GM23338 (cell line): Measurements from ENCODE around the gene LSM3. TPM values are rescaled to one million over a fixed set of nuclear protein-coding genes. Genes with fewer than 3 reads are reported as not detected.

ENCODE experiments used
- ATAC-seq: fragments of 200-7000 bp; cut with Tn5 transposase; 3 replicates; pipeline ENCODE4 v1.9.1; 2020
- DNase-seq: peaks from one replicate; pipeline ENCODE4 v3.0.0-alpha.2; 2015; ENCODE audit warnings: low spot score
- H2AFZ ChIP-seq: fragments of 200-600 bp; sonication (generic); 2 replicates; pipeline ENCODE4 v1.8.0; 2016; ENCODE audit warnings: antibody characterized with exemption, mild to moderate bottlenecking, moderate library complexity
- H3F3A ChIP-seq: fragments of 200-600 bp; sonication (generic); replicated peaks from 2 replicates; pipeline ENCODE4 v1.8.0; 2017; ENCODE audit warnings: antibody characterized with exemption, mixed run types, low read depth
- H3K27ac ChIP-seq: fragments of 200-600 bp; sonication (generic); 2 replicates; pipeline ENCODE4 v1.6.1; 2016; ENCODE audit warnings: low read depth
- H3K27me3 ChIP-seq: fragments of 200-600 bp; sonication (generic); 2 replicates; pipeline ENCODE4 v1.8.0; 2016; ENCODE audit warnings: mild to moderate bottlenecking, mixed run types, moderate library complexity; ENCODE audit not compliant: insufficient read depth
- H3K36me3 ChIP-seq: fragments of 200-600 bp; sonication (generic); 2 replicates; pipeline ENCODE4 v1.8.0; 2016; ENCODE audit warnings: mild to moderate bottlenecking; ENCODE audit not compliant: insufficient read depth
- H3K4me1 ChIP-seq: fragments of 200-600 bp; sonication (generic); 2 replicates; pipeline ENCODE4 v1.8.0; 2016; ENCODE audit warnings: mild to moderate bottlenecking, moderate library complexity; ENCODE audit not compliant: insufficient read depth
- H3K4me2 ChIP-seq: fragments of 200-600 bp; sonication (generic); 2 replicates; pipeline ENCODE4 v1.7.1; 2017; ENCODE audit warnings: mixed run types
- H3K4me3 ChIP-seq: fragments of 200-600 bp; sonication (generic); 2 replicates; pipeline ENCODE4 v1.6.1; 2016; ENCODE audit warnings: mixed run types
- H3K79me2 ChIP-seq: fragments of 200-600 bp; sonication (generic); replicated peaks from 2 replicates; pipeline ENCODE4 v1.8.0; 2017; ENCODE audit warnings: mild to moderate bottlenecking; ENCODE audit not compliant: insufficient read depth
- H3K9me2 ChIP-seq: fragments of 200-600 bp; sonication (generic); 2 replicates; pipeline ENCODE4 v1.8.0; 2017; ENCODE audit not compliant: insufficient read depth
- H4K20me1 ChIP-seq: fragments of 200-600 bp; sonication (generic); replicated peaks from 2 replicates; pipeline ENCODE4 v1.8.0; 2017; ENCODE audit warnings: mild to moderate bottlenecking; ENCODE audit not compliant: insufficient read depth
- H3K27ac Mint-ChIP-seq: 2 replicates; pipeline ENCODE4 v1.8.0; 2020; ENCODE audit warnings: inconsistent platforms, mild to moderate bottlenecking, moderate library complexity, mixed read lengths
- H3K27me3 Mint-ChIP-seq: 3 replicates; pipeline ENCODE4 v1.8.0; 2022; ENCODE audit warnings: low read depth, mild to moderate bottlenecking, moderate library complexity, mixed read lengths, inconsistent platforms; ENCODE audit not compliant: insufficient read depth, poor library complexity
- H3K36me3 Mint-ChIP-seq: 3 replicates; pipeline ENCODE4 v1.8.0; 2021; ENCODE audit warnings: low read depth, mild to moderate bottlenecking, inconsistent platforms, moderate library complexity, mixed read lengths
- H3K4me1 Mint-ChIP-seq: 3 replicates; pipeline ENCODE4 v1.8.0; 2020; ENCODE audit warnings: mild to moderate bottlenecking, inconsistent platforms, mixed read lengths
- H3K4me3 Mint-ChIP-seq: 3 replicates; pipeline ENCODE4 v1.8.0; 2021; ENCODE audit warnings: moderate library complexity, mild to moderate bottlenecking, inconsistent platforms, mixed read lengths
- H3K9me3 Mint-ChIP-seq: 3 replicates; pipeline ENCODE4 v1.8.0; 2020; ENCODE audit warnings: moderate library complexity, mild to moderate bottlenecking, inconsistent platforms, mixed read lengths
- CREB1 ChIP-seq: fragments of 250-450 bp; sonication (Bioruptor Pico); IDR thresholded peaks from 2 replicates; pipeline ENCODE4 v1.5.0; 2020; ENCODE audit warnings: low read depth, mild to moderate bottlenecking, moderate library complexity
- ETS1 ChIP-seq: IDR thresholded peaks from 2 replicates; pipeline ENCODE4 v1.6.1; 2016; ENCODE audit warnings: antibody characterized with exemption
- EZH2 ChIP-seq: fragments of 200-600 bp; sonication (generic); IDR thresholded peaks from one replicate; pipeline ENCODE4 v1.8.0; 2017; ENCODE audit warnings: antibody characterized with exemption, mild to moderate bottlenecking, low read depth; ENCODE audit not compliant: unreplicated experiment
- EZH2phosphoT487 ChIP-seq: fragments of 200-600 bp; sonication (generic); IDR thresholded peaks from one replicate; pipeline ENCODE4 v1.8.1; 2018; ENCODE audit warnings: antibody characterized with exemption; ENCODE audit not compliant: unreplicated experiment
- JUNB ChIP-seq: IDR thresholded peaks from one replicate; pipeline ENCODE4 v1.6.1; 2016; ENCODE audit warnings: antibody characterized with exemption; ENCODE audit not compliant: unreplicated experiment
- NANOG ChIP-seq: IDR thresholded peaks from 2 replicates; pipeline ENCODE4 v1.6.1; 2016; ENCODE audit warnings: antibody characterized with exemption, borderline replicate concordance
- POLR2AphosphoS5 ChIP-seq: IDR thresholded peaks from 2 replicates; pipeline ENCODE4 v1.6.1; 2016; ENCODE audit warnings: antibody characterized with exemption, low read depth
- STAT1 ChIP-seq: IDR thresholded peaks from one replicate; pipeline ENCODE4 v1.6.1; 2016; ENCODE audit warnings: antibody characterized with exemption; ENCODE audit not compliant: unreplicated experiment
- ZNF114 ChIP-seq: fragments of 250-450 bp; sonication (Bioruptor Pico); IDR thresholded peaks from 2 replicates; pipeline ENCODE4 v1.5.0; 2020; ENCODE audit warnings: mild to moderate bottlenecking, moderate library complexity
- ZNF331 ChIP-seq: fragments of 250-450 bp; sonication (Bioruptor Pico); IDR thresholded peaks from 2 replicates; pipeline ENCODE4 v1.5.0; 2020; ENCODE audit warnings: low read depth, mild to moderate bottlenecking, moderate library complexity
- polyA plus RNA-seq: library from polyadenylated mRNA; unstranded; fragments of >200 nt; fragmentation: Nextera tagmentation; extraction: Ambion mirVana; gene quantifications from 2 replicates; pipeline ENCODE4 v1.2.1, GENCODE V29; 2016
- total RNA-seq: library from RNA; depleted of rRNA; stranded (reverse); fragments of >200 nt; shearing (Covaris generic); gene quantifications from 2 replicates; pipeline ENCODE4 v1.2.3, GENCODE V29; 2014
- TF ChIP-seq, protein P1 (sequence below), 2 experiments: fragments of 200-600 bp in 1 of 2; sonication (generic) in 1 of 2; conservative IDR thresholded peaks; 2 replicates each; pipeline versions ENCODE4 v1.5.1 to v1.6.1; 2016 to 2017; ENCODE audit warnings: antibody characterized with exemption in 2 of 2, low read depth in 2 of 2, mild to moderate bottlenecking in 2 of 2, moderate library complexity in 1 of 2
- TF ChIP-seq, protein P2 (sequence below): fragments of 250-450 bp; sonication (Bioruptor Pico); IDR thresholded peaks from 2 replicates; pipeline ENCODE4 v1.5.0; 2020; ENCODE audit warnings: mild to moderate bottlenecking, moderate library complexity
- TF ChIP-seq, protein P3 (sequence below): IDR thresholded peaks from one replicate; pipeline ENCODE4 v1.6.1; 2018; ENCODE audit warnings: antibody characterized with exemption; ENCODE audit not compliant: unreplicated experiment

LSM3 gene
- total and polyA plus RNA-seq, 2 experiments from 2014 or later, result 20.1 to 71.5 TPM

- H3K4me1 ChIP-seq, result peaks cover 14% of the 10 kb centered on the region
- ATAC-seq, result no peak
- H3K4me3 Mint-ChIP-seq, result peak overlapping the region; percentile 99
- no peak for DNase-seq
- no peaks in the 10 kb centered on the region for H3K9me2 ChIP-seq
- H3K4me1 Mint-ChIP-seq, result peaks cover 27% of the 10 kb centered on the region
- peak overlapping the region; percentile 70 for H3K27ac ChIP-seq
- TF ChIP-seq, protein P1, sequence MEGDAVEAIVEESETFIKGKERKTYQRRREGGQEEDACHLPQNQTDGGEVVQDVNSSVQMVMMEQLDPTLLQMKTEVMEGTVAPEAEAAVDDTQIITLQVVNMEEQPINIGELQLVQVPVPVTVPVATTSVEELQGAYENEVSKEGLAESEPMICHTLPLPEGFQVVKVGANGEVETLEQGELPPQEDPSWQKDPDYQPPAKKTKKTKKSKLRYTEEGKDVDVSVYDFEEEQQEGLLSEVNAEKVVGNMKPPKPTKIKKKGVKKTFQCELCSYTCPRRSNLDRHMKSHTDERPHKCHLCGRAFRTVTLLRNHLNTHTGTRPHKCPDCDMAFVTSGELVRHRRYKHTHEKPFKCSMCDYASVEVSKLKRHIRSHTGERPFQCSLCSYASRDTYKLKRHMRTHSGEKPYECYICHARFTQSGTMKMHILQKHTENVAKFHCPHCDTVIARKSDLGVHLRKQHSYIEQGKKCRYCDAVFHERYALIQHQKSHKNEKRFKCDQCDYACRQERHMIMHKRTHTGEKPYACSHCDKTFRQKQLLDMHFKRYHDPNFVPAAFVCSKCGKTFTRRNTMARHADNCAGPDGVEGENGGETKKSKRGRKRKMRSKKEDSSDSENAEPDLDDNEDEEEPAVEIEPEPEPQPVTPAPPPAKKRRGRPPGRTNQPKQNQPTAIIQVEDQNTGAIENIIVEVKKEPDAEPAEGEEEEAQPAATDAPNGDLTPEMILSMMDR (conservative IDR thresholded peaks at IDR 0.05; ENCODE audit: low read depth in 2 of 2), result no peak
- TF ChIP-seq ZNF331 (CRISPR knock-in tag) (no peak), ZNF114 (no peak), EZH2phosphoT487 (no peak), STAT1 (no peak), CREB1 (CRISPR knock-in tag) (no peak), EZH2 (no peak), JUNB (no peak), POLR2AphosphoS5 (no peak), NANOG (no peak), ETS1 (no peak)
- TF ChIP-seq, protein P2, sequence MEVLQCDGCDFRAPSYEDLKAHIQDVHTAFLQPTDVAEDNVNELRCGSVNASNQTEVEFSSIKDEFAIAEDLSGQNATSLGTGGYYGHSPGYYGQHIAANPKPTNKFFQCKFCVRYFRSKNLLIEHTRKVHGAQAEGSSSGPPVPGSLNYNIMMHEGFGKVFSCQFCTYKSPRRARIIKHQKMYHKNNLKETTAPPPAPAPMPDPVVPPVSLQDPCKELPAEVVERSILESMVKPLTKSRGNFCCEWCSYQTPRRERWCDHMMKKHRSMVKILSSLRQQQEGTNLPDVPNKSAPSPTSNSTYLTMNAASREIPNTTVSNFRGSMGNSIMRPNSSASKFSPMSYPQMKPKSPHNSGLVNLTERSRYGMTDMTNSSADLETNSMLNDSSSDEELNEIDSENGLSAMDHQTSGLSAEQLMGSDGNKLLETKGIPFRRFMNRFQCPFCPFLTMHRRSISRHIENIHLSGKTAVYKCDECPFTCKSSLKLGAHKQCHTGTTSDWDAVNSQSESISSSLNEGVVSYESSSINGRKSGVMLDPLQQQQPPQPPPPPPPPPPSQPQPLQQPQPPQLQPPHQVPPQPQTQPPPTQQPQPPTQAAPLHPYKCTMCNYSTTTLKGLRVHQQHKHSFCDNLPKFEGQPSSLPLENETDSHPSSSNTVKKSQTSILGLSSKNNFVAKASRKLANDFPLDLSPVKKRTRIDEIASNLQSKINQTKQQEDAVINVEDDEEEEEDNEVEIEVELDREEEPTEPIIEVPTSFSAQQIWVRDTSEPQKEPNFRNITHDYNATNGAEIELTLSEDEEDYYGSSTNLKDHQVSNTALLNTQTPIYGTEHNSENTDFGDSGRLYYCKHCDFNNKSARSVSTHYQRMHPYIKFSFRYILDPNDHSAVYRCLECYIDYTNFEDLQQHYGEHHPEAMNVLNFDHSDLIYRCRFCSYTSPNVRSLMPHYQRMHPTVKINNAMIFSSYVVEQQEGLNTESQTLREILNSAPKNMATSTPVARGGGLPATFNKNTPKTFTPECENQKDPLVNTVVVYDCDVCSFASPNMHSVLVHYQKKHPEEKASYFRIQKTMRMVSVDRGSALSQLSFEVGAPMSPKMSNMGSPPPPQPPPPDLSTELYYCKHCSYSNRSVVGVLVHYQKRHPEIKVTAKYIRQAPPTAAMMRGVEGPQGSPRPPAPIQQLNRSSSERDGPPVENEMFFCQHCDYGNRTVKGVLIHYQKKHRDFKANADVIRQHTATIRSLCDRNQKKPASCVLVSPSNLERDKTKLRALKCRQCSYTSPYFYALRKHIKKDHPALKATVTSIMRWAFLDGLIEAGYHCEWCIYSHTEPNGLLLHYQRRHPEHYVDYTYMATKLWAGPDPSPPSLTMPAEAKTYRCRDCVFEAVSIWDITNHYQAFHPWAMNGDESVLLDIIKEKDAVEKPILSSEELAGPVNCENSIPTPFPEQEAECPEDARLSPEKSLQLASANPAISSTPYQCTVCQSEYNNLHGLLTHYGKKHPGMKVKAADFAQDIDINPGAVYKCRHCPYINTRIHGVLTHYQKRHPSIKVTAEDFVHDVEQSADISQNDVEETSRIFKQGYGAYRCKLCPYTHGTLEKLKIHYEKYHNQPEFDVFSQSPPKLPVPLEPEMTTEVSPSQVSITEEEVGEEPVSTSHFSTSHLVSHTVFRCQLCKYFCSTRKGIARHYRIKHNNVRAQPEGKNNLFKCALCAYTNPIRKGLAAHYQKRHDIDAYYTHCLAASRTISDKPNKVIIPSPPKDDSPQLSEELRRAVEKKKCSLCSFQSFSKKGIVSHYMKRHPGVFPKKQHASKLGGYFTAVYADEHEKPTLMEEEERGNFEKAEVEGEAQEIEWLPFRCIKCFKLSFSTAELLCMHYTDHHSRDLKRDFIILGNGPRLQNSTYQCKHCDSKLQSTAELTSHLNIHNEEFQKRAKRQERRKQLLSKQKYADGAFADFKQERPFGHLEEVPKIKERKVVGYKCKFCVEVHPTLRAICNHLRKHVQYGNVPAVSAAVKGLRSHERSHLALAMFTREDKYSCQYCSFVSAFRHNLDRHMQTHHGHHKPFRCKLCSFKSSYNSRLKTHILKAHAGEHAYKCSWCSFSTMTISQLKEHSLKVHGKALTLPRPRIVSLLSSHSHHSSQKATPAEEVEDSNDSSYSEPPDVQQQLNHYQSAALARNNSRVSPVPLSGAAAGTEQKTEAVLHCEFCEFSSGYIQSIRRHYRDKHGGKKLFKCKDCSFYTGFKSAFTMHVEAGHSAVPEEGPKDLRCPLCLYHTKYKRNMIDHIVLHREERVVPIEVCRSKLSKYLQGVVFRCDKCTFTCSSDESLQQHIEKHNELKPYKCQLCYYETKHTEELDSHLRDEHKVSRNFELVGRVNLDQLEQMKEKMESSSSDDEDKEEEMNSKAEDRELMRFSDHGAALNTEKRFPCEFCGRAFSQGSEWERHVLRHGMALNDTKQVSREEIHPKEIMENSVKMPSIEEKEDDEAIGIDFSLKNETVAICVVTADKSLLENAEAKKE (CRISPR knock-in tag), result no peak
- TF ChIP-seq, protein P3, sequence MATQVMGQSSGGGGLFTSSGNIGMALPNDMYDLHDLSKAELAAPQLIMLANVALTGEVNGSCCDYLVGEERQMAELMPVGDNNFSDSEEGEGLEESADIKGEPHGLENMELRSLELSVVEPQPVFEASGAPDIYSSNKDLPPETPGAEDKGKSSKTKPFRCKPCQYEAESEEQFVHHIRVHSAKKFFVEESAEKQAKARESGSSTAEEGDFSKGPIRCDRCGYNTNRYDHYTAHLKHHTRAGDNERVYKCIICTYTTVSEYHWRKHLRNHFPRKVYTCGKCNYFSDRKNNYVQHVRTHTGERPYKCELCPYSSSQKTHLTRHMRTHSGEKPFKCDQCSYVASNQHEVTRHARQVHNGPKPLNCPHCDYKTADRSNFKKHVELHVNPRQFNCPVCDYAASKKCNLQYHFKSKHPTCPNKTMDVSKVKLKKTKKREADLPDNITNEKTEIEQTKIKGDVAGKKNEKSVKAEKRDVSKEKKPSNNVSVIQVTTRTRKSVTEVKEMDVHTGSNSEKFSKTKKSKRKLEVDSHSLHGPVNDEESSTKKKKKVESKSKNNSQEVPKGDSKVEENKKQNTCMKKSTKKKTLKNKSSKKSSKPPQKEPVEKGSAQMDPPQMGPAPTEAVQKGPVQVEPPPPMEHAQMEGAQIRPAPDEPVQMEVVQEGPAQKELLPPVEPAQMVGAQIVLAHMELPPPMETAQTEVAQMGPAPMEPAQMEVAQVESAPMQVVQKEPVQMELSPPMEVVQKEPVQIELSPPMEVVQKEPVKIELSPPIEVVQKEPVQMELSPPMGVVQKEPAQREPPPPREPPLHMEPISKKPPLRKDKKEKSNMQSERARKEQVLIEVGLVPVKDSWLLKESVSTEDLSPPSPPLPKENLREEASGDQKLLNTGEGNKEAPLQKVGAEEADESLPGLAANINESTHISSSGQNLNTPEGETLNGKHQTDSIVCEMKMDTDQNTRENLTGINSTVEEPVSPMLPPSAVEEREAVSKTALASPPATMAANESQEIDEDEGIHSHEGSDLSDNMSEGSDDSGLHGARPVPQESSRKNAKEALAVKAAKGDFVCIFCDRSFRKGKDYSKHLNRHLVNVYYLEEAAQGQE, result no peak
- peak overlapping the region; percentile 84 for H3K4me3 ChIP-seq
- peak overlapping the region; percentile 57; the same call in 1 of the 2 replicates for H2AFZ ChIP-seq
- H3K36me3 ChIP-seq, result peaks cover 31% of the 10 kb centered on the region
- no peaks in the 10 kb centered on the region for H3F3A ChIP-seq
- peaks cover 14% of the 10 kb centered on the region for H4K20me1 ChIP-seq
- peaks cover 32% of the 10 kb centered on the region for H3K36me3 Mint-ChIP-seq
- peaks cover 78% of the 10 kb centered on the region for H3K79me2 ChIP-seq
- H3K27ac Mint-ChIP-seq, result peak overlapping the region; percentile 99
- H3K27me3 ChIP-seq, result no peaks in the 10 kb centered on the region
- 0 out of 3 replicates have a peak, but pooled peaks cover 3% of the 10 kb centered on the region for H3K9me3 Mint-ChIP-seq
- H3K27me3 Mint-ChIP-seq, result peaks cover 10% of the 10 kb centered on the region
- peak overlapping the region; percentile 94 for H3K4me2 ChIP-seq
Observed at GRCh38 chr3:14179114-14179465, 473 bp downstream of the LSM3 start.
